ENCODE data around the gene VRTN. TPM values are rescaled to one million over a fixed set of nuclear protein-coding genes. Genes with fewer than 3 reads are reported as not detected.

VRTN gene, protein sequence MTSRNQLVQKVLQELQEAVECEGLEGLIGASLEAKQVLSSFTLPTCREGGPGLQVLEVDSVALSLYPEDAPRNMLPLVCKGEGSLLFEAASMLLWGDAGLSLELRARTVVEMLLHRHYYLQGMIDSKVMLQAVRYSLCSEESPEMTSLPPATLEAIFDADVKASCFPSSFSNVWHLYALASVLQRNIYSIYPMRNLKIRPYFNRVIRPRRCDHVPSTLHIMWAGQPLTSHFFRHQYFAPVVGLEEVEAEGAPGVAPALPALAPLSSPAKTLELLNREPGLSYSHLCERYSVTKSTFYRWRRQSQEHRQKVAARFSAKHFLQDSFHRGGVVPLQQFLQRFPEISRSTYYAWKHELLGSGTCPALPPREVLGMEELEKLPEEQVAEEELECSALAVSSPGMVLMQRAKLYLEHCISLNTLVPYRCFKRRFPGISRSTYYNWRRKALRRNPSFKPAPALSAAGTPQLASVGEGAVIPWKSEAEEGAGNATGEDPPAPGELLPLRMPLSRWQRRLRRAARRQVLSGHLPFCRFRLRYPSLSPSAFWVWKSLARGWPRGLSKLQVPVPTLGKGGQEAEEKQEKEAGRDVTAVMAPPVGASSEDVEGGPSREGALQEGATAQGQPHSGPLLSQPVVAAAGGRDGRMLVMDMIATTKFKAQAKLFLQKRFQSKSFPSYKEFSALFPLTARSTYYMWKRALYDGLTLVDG
- total RNA-seq, result under 1 TPM in 2 of 9 donors, not detected in 7; 0.11 to 0.23 TPM
- polyA plus RNA-seq, result not detected
- long read RNA-seq, donor 1, result 0 reads
- long read RNA-seq, donor 2, result 0 reads
- long read RNA-seq, donor 3, result 0 reads
- long read RNA-seq, donor 4, result 0 reads
- long read RNA-seq, donor 5, result 0 reads
- long read RNA-seq, donor 6, result 0 reads
- long read RNA-seq, donor 7, result 0 reads
- long read RNA-seq, donor 8, result 0 reads
- long read RNA-seq, donor 9, result 0 reads
- long read RNA-seq, donor 10, result 0 reads

DNA sequence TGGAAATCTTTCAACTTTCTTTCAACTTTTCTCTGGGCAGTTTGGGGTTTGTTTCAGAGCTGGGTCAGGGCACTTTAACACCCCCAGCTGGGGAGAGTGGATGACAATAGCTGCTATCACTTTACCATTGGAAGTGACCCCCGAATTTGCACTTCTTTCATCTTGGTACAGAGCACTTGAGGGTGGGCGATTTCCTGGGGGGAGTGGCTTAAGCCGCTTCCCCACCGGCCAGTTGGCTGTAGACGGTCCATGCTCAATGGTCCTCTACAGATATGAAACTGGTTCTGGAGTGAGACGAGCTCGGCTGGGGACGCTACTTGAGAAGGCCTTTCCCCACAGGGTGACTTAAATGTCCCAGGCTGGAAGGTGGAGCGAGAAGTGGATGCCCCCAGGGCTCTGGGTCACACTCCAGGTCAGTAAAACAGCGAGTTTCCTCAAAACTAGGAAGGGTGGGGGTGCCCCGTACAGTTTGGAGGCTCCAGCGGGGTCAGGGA is at the start of gene VRTN:
TSS of gene VRTN (plus strand) at position 231 of the 494 bp plus-strand sequence. CDS start 8,313 bp downstream, outside the sequence.
- TF ChIP-seq, protein P1, sequence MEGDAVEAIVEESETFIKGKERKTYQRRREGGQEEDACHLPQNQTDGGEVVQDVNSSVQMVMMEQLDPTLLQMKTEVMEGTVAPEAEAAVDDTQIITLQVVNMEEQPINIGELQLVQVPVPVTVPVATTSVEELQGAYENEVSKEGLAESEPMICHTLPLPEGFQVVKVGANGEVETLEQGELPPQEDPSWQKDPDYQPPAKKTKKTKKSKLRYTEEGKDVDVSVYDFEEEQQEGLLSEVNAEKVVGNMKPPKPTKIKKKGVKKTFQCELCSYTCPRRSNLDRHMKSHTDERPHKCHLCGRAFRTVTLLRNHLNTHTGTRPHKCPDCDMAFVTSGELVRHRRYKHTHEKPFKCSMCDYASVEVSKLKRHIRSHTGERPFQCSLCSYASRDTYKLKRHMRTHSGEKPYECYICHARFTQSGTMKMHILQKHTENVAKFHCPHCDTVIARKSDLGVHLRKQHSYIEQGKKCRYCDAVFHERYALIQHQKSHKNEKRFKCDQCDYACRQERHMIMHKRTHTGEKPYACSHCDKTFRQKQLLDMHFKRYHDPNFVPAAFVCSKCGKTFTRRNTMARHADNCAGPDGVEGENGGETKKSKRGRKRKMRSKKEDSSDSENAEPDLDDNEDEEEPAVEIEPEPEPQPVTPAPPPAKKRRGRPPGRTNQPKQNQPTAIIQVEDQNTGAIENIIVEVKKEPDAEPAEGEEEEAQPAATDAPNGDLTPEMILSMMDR (IDR thresholded peaks at IDR 0.05), result no peak
- TF ChIP-seq POLR2A (IDR thresholded peaks at IDR 0.05), result no peak
- Histone ChIP-seq H3K4me1 (replicated peaks in 1 of 2) (no peaks in the 10 kb centered on the region), H3K4me3 (no peak within 1 kb of the TSS), H3K36me3 (replicated peaks in 1 of 2) (no peaks in the 10 kb centered on the region), H3K27ac (no peak within 1 kb of the TSS), H3K27me3 (peaks cover 3% of the 10 kb centered on the region), H3K9me3 (replicated peaks in 1 of 3) (no peaks in the 10 kb centered on the region)
- 54 to 70% (median 61%) methylated on average over 6 to 12 of the region's 12 CpGs for whole genome bisulfite sequencing, 4 donors
- intact Hi-C loops (cut with DNase I), result no loop called here
- DNase-seq, result no peak

DNA sequence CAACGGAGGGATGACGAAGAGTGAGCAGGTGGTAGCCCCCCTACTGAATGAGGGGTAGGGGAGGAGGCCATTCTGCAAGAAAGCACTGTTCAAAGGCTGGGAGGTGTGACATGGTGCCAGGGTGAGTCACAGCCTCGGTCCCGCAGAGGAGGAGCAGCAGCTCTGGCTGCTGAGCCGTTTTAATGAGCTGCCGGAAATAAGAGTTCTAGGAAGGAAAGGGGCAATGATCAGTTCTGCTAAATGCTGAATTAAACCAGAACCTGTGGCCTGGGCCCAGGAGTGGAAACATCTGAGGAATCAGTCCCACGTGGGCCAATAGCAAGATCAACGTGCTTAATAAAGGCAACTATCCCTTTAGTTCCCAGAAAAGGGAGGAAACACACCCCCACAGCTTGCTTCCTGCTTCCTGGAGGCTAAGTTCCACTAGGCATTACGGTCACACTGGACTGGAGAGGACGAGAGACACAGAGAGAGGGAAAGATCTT is 49.2 kb upstream of the VRTN start:
- no peaks in the 10 kb centered on the region for H3K9me3 ChIP-seq (replicated peaks in 1 of 3)
- no peak overlapping the region for H3K4me3 ChIP-seq
- peak overlapping the region in 3 of 5 donors; percentile 24 to 64 (median 50) for H3K27ac ChIP-seq
- peaks cover 25 to 27% of the 10 kb centered on the region in 2 donors for H3K4me1 ChIP-seq (replicated peaks in 1 of 2)
- H3K36me3 ChIP-seq (replicated peaks in 1 of 2), result peaks cover 0 to 42% of the 10 kb centered on the region in 2 donors
- DNase-seq, result peak in 6 of 7 donors; percentile 36 to 79 (median 59)
- no peaks in the 10 kb centered on the region for H3K27me3 ChIP-seq
- no peak for TF ChIP-seq POLR2A (IDR thresholded peaks at IDR 0.05)
- TF ChIP-seq, protein P1 (IDR thresholded peaks at IDR 0.05), result no peak
- WGBS, 4 donors, result 33 to 69% (median 55%) methylated on average over 8 to 10 of the region's 10 CpGs
- intact Hi-C loops (cut with DNase I), result no loop called here

DNA sequence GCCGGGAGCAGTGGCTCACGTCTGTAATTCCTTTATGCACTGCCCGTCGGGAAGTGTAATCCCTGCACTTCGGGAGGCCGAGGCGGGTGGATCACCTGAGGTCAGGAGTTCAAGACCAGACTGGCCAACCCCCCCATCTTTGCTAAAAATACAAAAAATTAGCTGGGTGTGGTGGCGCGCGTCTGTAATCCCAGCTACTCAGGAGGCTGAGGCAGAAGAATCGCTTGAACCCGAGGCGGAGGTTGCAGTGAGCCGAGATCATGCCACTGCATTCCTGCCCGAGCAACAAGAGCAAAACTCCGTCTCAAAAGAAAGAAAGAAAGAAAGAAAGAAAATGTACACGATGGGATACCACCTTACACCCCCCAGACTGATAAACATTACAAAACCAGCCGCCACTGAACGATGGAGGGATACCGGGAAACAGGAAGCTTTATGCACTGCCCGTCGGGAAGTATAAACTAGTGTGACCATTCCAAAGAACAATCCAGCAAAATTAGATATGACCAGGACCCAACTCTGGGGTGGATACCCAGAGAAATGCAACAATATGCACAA is 46.6 kb upstream of the VRTN start:
- peak overlapping the region in 2 of 5 donors; percentile 87 for H3K27ac ChIP-seq
- TF ChIP-seq, protein P1 (IDR thresholded peaks at IDR 0.05), result no peak
- no peak for TF ChIP-seq POLR2A (IDR thresholded peaks at IDR 0.05)

More for the DNA sequence above, 46.6 kb upstream of the VRTN start:
- H3K4me3 ChIP-seq, result peak overlapping the region in 2 of 4 donors; percentile 78 to 98
- intact Hi-C loops (cut with DNase I), result no loop called here
- no peaks in the 10 kb centered on the region for H3K27me3 ChIP-seq
- H3K36me3 ChIP-seq (replicated peaks in 1 of 2), result peaks cover 0 to 19% of the 10 kb centered on the region in 2 donors
- no peak for DNase-seq
- WGBS, 4 donors, result 26 to 32% (median 28%) methylated on average over 22 of the region's 22 CpGs
- H3K4me1 ChIP-seq (replicated peaks in 1 of 2), result peaks cover 25 to 27% of the 10 kb centered on the region in 2 donors
- no peaks in the 10 kb centered on the region for H3K9me3 ChIP-seq (replicated peaks in 1 of 3)
